ACC112 (cell line): ENCODE results near the gene TEKTIP1.

Experiments used
- H2AFZ ChIP-seq: fragments of 200-600 bp; sonication (generic); one replicate; pipeline ENCODE4 v1.6.0; 2017; ENCODE audit warnings: antibody characterized with exemption, low read length; ENCODE audit not compliant: unreplicated experiment
- H3K27ac ChIP-seq: fragments of 200-600 bp; sonication (generic); 2 replicates; pipeline ENCODE4 v1.5.1; 2014; ENCODE audit warnings: low read depth, mild to moderate bottlenecking, antibody characterized with exemption, low read length, moderate library complexity
- H3K27me3 ChIP-seq: fragments of 200-600 bp; sonication (generic); 2 replicates; pipeline ENCODE4 v1.6.1; 2014; ENCODE audit warnings: mild to moderate bottlenecking, antibody characterized with exemption, low read length, moderate library complexity, mixed read lengths; ENCODE audit not compliant: insufficient read depth
- H3K36me3 ChIP-seq: fragments of 200-600 bp; sonication (generic); 2 replicates; pipeline ENCODE4 v1.6.1; 2016; ENCODE audit warnings: mild to moderate bottlenecking, antibody characterized with exemption, low read length, moderate library complexity, mixed read lengths; ENCODE audit not compliant: insufficient read depth
- H3K4me1 ChIP-seq: fragments of 200-600 bp; sonication (generic); one replicate; pipeline ENCODE4 v1.6.1; 2016; ENCODE audit warnings: low read length, mixed read lengths; ENCODE audit not compliant: insufficient read depth, unreplicated experiment, control insufficient read depth
- H3K4me3 ChIP-seq: fragments of 200-600 bp; sonication (generic); 2 replicates; pipeline ENCODE4 v1.5.1; 2014; ENCODE audit warnings: mild to moderate bottlenecking, low read depth, low read length
- H3K79me2 ChIP-seq: fragments of 200-600 bp; sonication (generic); one replicate; pipeline ENCODE4 v1.6.0; 2016; ENCODE audit warnings: low read length; ENCODE audit not compliant: control insufficient read depth, unreplicated experiment, insufficient read depth

The TEKTIP1 gene

DNA sequence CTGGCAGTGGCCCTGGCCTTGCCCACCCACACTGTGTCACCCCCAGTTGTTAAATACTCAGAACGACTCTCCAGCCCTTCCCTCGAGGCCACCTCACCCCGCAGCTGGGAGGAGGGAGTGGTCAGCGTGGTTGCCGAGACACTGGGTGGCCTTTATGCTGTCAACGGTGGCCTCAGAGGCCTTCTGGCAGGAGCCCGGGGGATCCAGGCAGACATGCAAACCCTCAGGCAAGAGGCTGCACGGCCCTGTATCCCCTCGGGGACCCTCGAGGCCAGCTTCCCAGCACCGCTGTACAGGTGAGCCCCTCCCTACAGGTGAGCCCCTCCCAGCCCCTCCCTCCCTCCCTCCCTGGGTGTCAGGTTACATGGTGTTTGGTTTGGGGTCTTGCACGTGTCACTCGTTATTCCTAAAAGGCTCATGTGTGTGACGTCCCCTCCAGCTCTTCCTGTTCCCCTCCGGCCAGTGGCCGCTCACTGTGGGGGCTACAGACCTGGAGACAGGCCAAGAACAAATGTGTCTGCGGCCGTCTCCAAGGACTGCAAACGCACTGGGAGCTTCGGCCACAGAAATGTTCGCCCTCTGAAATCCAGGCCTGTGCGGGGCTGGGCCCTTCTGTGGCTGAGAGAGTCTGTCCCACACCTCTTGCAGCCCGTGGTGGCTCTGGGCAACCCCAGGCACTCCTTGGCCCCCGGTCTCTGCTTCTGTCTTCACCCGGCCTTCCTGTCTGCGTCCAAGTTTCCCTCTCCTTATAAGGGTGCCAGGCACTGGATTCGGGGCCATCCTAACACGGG is at the start of gene TEKTIP1:
Gene TEKTIP1, plus strand, starts transcription at position 210 of the 791 bp plus-strand sequence. Its CDS starts 4 bp downstream, at position 214.
- Histone ChIP-seq H3K27ac (no peak within 1 kb of the TSS), H3K79me2 (no peaks in the 10 kb centered on the region), H3K36me3 (0 out of 2 replicates have a peak, but pooled peaks cover 5% of the 10 kb centered on the region), H2AFZ (no peak within 1 kb of the TSS), H3K4me3 (no peak within 1 kb of the TSS), H3K27me3 (no peaks in the 10 kb centered on the region), H3K4me1 (no peaks in the 10 kb centered on the region)

- Histone ChIP-seq H3K27ac (no peak overlapping the region), H3K27me3 (no peaks in the 10 kb centered on the region), H3K4me3 (no peak overlapping the region), H3K4me1 (no peaks in the 10 kb centered on the region), H2AFZ (no peak overlapping the region), H3K36me3 (0 out of 2 replicates have a peak, but pooled peaks cover 3% of the 10 kb centered on the region), H3K79me2 (no peaks in the 10 kb centered on the region)
These were observed 47.4 kb upstream of the TEKTIP1 start for GRCh38 chr19:3491396-3492119.

- no peak overlapping the region for H3K4me3 ChIP-seq
- no peak overlapping the region for H3K27ac ChIP-seq
- no peaks in the 10 kb centered on the region for H3K27me3 ChIP-seq
- H3K79me2 ChIP-seq: peaks cover 2% of the 10 kb centered on the region
- no peaks in the 10 kb centered on the region for H3K4me1 ChIP-seq
- no peak overlapping the region for H2AFZ ChIP-seq
- H3K36me3 ChIP-seq: 0 out of 2 replicates have a peak, but pooled peaks cover 3% of the 10 kb centered on the region
These were observed 46.7 kb upstream of the TEKTIP1 start for GRCh38 chr19:3492131-3492839.

- Histone ChIP-seq H3K4me3 (no peak overlapping the region), H3K27ac (no peak overlapping the region), H2AFZ (no peak overlapping the region), H3K79me2 (peaks cover 5% of the 10 kb centered on the region), H3K27me3 (no peaks in the 10 kb centered on the region), H3K36me3 (0 out of 2 replicates have a peak, but pooled peaks cover 3% of the 10 kb centered on the region), H3K4me1 (no peaks in the 10 kb centered on the region)
These were observed 46.1 kb upstream of the TEKTIP1 start for GRCh38 chr19:3492919-3493318.

- no peaks in the 10 kb centered on the region for H3K4me1 ChIP-seq
- 0 out of 2 replicates have a peak, but pooled peaks cover 3% of the 10 kb centered on the region for H3K36me3 ChIP-seq
- no peak overlapping the region for H3K4me3 ChIP-seq
- no peaks in the 10 kb centered on the region for H3K27me3 ChIP-seq
- no peak overlapping the region for H3K27ac ChIP-seq
- H3K79me2 ChIP-seq: peaks cover 9% of the 10 kb centered on the region
- H2AFZ ChIP-seq: no peak overlapping the region
These were observed 45.3 kb upstream of the TEKTIP1 start for GRCh38 chr19:3493651-3494050.

DNA sequence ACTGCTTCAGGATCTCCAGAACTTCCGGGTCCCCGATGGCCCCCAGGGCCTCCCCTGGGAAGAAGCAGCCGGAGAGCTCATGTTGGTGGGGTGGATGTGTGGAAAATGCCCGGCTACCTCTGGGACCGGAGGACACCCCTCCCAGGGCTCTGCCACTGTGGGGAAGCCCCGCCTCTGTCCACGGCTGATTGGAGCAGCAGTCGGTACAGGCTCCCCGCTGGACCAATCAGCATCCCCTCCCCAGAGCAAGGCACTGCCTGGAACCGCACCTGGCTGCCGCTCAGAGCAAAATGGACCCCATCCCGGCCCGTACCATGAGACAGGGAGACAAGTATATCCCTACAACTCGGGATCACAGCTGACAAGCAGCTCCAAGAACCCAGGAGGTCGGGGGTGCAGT is 44.9 kb upstream of the TEKTIP1 start:
- H3K4me1 ChIP-seq: no peaks in the 10 kb centered on the region
- no peak overlapping the region for H2AFZ ChIP-seq
- H3K36me3 ChIP-seq: 0 out of 2 replicates have a peak, but pooled peaks cover 3% of the 10 kb centered on the region
- peaks cover 13% of the 10 kb centered on the region for H3K79me2 ChIP-seq
- no peak overlapping the region for H3K27ac ChIP-seq
- H3K27me3 ChIP-seq: no peaks in the 10 kb centered on the region
- no peak overlapping the region for H3K4me3 ChIP-seq

DNA sequence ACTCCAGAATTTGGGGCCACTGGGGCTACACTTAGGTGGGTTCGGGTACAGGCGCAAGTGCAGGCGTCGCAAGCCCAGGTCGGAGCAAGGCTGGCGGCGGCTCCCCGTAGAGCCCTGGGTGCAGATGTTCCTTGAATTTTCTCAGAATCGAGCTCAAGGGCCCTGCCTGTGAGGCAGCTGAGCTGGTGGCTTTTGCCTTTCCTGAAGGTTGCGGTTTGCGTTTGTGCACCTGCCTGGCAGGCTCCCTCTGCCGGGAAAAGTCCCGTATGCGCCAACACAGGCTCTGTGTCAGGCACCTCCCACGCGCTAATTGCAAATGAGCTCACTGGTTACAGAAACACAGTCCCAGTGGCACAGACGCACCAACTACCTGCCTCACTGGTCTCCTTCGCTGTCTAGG is 44.4 kb upstream of the TEKTIP1 start:
- Histone ChIP-seq H2AFZ (no peak overlapping the region), H3K4me1 (no peaks in the 10 kb centered on the region), H3K27me3 (no peaks in the 10 kb centered on the region), H3K79me2 (peaks cover 16% of the 10 kb centered on the region), H3K27ac (no peak overlapping the region), H3K36me3 (0 out of 2 replicates have a peak, but pooled peaks cover 3% of the 10 kb centered on the region), H3K4me3 (no peak overlapping the region)

DNA sequence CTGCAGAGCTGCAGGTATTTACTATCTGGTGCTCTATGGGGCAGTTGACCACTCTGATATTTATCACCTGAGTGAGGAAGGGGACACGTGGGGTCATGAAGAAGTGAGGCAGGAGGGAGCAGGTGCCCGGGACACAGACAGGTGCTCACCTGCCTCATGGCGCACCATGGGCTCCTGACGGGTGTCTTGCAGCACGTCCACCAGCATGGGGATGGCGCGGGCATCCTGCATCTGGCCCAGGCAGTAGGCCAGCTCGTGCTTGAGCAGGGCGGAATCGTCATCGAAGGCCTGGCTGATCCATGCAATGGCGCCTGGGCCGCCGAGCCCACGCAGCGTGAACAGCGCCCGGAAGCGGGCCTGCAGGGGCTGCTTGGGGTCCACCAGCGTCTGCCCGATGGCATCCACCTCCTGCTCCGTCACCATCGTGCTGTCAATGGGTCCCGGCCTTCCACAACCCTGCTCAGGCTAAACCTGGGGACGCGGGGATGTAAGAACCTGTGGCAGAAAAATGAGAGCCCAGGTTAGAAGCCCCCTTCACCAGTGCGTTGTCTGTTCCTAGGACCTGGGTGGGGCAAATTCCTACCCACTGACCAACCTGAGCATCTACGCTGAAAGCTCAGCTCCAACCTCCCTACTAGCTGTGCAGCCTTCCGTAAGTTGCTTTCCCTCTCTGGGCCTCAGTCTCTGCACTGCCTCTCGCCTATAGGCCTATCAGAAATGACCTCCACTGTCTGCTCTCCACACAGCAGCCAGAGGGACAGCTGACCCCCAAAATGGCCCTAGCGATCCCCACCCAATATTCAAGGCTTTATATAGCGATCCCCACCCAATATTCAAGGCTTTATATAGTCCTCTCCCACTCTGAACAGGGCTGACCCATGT is 42.3 kb upstream of the TEKTIP1 start:
- no peaks in the 10 kb centered on the region for H3K27me3 ChIP-seq
- peaks cover 24% of the 10 kb centered on the region for H3K79me2 ChIP-seq
- H2AFZ ChIP-seq: no peak overlapping the region
- H3K27ac ChIP-seq: no peak overlapping the region
- no peaks in the 10 kb centered on the region for H3K4me1 ChIP-seq
- 0 out of 2 replicates have a peak, but pooled peaks cover 3% of the 10 kb centered on the region for H3K36me3 ChIP-seq
- H3K4me3 ChIP-seq: no peak overlapping the region

DNA sequence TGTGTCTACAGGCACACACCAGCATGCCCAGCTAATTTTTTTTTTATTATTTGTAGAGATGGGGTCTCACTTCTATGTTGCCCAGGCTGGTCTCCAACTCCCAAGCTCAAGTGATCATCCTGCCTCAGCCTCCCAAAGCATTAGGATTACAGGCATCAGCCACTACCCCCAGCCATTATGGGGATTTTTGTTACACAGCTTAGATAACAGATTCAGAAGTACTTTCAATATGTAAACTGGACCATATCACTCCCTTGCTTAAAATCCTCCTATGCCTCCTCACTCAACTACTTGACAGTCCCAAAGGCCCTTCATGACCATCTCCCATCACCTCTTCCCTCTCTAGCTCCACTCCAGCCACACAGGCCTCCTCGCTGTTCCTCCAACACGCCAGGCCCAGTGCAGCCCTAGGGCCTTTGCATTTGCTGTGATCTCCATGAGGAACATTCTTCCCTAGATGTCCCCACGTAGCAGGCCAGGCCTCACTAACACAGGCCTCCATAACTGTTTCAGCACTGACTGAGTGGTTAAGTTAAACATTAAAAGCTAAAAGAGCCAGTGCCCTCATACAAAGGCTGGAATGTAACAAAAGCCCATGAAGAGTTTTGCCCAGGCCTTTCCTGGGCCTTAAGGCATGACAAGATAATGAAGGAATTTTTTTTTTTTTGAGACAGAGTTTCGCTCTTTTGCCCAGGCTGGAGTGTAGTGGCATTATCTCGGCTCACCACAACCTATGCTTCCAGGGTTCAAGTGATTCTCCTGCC is 41.0 kb upstream of the TEKTIP1 start:
- Histone ChIP-seq H3K27ac (no peak overlapping the region), H2AFZ (no peak overlapping the region), H3K4me1 (no peaks in the 10 kb centered on the region), H3K27me3 (no peaks in the 10 kb centered on the region), H3K79me2 (peaks cover 24% of the 10 kb centered on the region), H3K4me3 (no peak overlapping the region), H3K36me3 (0 out of 2 replicates have a peak, but pooled peaks cover 3% of the 10 kb centered on the region)
